Astrocyte (in vitro differentiated cells and primary cell): Measurements from ENCODE around the gene SLC30A4. TPM values are rescaled to one million over a fixed set of nuclear protein-coding genes. Genes with fewer than 3 reads are reported as not detected.

Source experiments
- DNase-seq: peaks from one replicate; pipeline ENCODE4 v3.0.0-alpha.2; 2010; ENCODE audit warnings: low read depth
- FAIRE-seq: peaks from 2 replicates; lab custom pipeline; 2011; peaks lifted over from hg19 to GRCh38; lab: Jason Lieb, UNC
- H2AFZ ChIP-seq: 2 replicates; pipeline ENCODE4 v1.6.0; 2012; ENCODE audit warnings: low read depth, low read length, inconsistent platforms
- H3K27ac ChIP-seq: 2 replicates; pipeline ENCODE4 v1.5.1; 2011; ENCODE audit warnings: low read depth, low read length, inconsistent platforms
- H3K27me3 ChIP-seq: 2 replicates; pipeline ENCODE4 v1.6.0; 2011; ENCODE audit warnings: low read length, inconsistent platforms; ENCODE audit not compliant: insufficient read depth
- H3K36me3 ChIP-seq: 2 replicates; pipeline ENCODE4 v1.5.1; 2011; ENCODE audit warnings: low read length, inconsistent platforms; ENCODE audit not compliant: insufficient read depth
- H3K4me1 ChIP-seq: 2 replicates; pipeline ENCODE4 v1.5.1; 2011; ENCODE audit warnings: low read length, inconsistent platforms; ENCODE audit not compliant: insufficient read depth
- H3K4me2 ChIP-seq: 2 replicates; pipeline ENCODE4 v1.6.0; 2012; ENCODE audit warnings: low read length, inconsistent platforms
- H3K4me3 ChIP-seq: 2 replicates; pipeline ENCODE4 v1.5.1; 2011; ENCODE audit warnings: low read depth, mild to moderate bottlenecking, low read length, inconsistent platforms; ENCODE audit not compliant: insufficient read depth
- H3K79me2 ChIP-seq: 2 replicates; pipeline ENCODE4 v1.6.0; 2012; ENCODE audit warnings: mild to moderate bottlenecking, low read length, inconsistent platforms; ENCODE audit not compliant: insufficient read depth
- H3K9ac ChIP-seq: 2 replicates; pipeline ENCODE4 v1.6.0; 2012; ENCODE audit warnings: mild to moderate bottlenecking, low read length, inconsistent platforms
- H3K9me3 ChIP-seq: 2 replicates; pipeline ENCODE4 v1.5.1; 2012; ENCODE audit warnings: low read depth, mild to moderate bottlenecking, low read length, inconsistent platforms; ENCODE audit not compliant: insufficient read depth
- H4K20me1 ChIP-seq: 2 replicates; pipeline ENCODE4 v1.6.0; 2012; ENCODE audit warnings: low read length, inconsistent platforms; ENCODE audit not compliant: insufficient read depth
- H3K27ac Mint-ChIP-seq: one replicate; pipeline ENCODE4 v1.8.0; 2021; ENCODE audit warnings: mild to moderate bottlenecking, mixed read lengths; ENCODE audit not compliant: unreplicated experiment
- H3K27me3 Mint-ChIP-seq: one replicate; pipeline ENCODE4 v1.8.0; 2021; ENCODE audit warnings: low read depth, mixed read lengths; ENCODE audit not compliant: unreplicated experiment
- H3K36me3 Mint-ChIP-seq: one replicate; pipeline ENCODE4 v1.8.0; 2021; ENCODE audit warnings: low read depth, mixed read lengths; ENCODE audit not compliant: unreplicated experiment
- H3K4me1 Mint-ChIP-seq: one replicate; pipeline ENCODE4 v1.8.0; 2021; ENCODE audit warnings: low read depth, mixed read lengths; ENCODE audit not compliant: unreplicated experiment
- H3K4me3 Mint-ChIP-seq: one replicate; pipeline ENCODE4 v1.8.0; 2021; ENCODE audit warnings: mild to moderate bottlenecking, moderate library complexity, mixed read lengths; ENCODE audit not compliant: unreplicated experiment
- H3K9me3 Mint-ChIP-seq: one replicate; pipeline ENCODE4 v1.8.0; 2021; ENCODE audit warnings: mild to moderate bottlenecking, mixed read lengths; ENCODE audit not compliant: unreplicated experiment
- CTCF ChIP-seq: IDR thresholded peaks from 2 replicates; pipeline ENCODE4 v1.5.1; 2011; ENCODE audit warnings: low read depth, mild to moderate bottlenecking, inconsistent platforms, low read length, moderate library complexity; ENCODE audit not compliant: insufficient read depth
- EZH2 ChIP-seq: IDR thresholded peaks from 2 replicates; pipeline ENCODE4 v1.6.1; 2012; ENCODE audit warnings: mild to moderate bottlenecking, low read length, inconsistent platforms; ENCODE audit not compliant: insufficient read depth
- total RNA-seq: library from RNA; stranded (reverse); gene quantifications from 2 replicates; pipeline ENCODE4 v1.2.1, GENCODE V29; 2021

The SLC30A4 gene
- total RNA-seq, 1 donor from 2014 or later, result 8.0 TPM

- no peaks in the 10 kb centered on the region for H4K20me1 ChIP-seq
- Mint-ChIP-seq H3K27me3 (no peaks in the 10 kb centered on the region), H3K36me3 (peaks cover 12% of the 10 kb centered on the region), H3K27ac (no peak overlapping the region), H3K4me3 (no peak overlapping the region), H3K4me1 (peaks cover 24% of the 10 kb centered on the region), H3K9me3 (peaks cover 15% of the 10 kb centered on the region)
- H3K4me1 ChIP-seq, result peaks cover 18% of the 10 kb centered on the region
- H3K27ac ChIP-seq, result no peak overlapping the region
- H3K4me2 ChIP-seq, result no peak overlapping the region
- no peak overlapping the region for H2AFZ ChIP-seq
- H3K27me3 ChIP-seq, result no peaks in the 10 kb centered on the region
- FAIRE-seq, result no peak
- no peak for DNase-seq
- TF ChIP-seq CTCF (no peak), EZH2 (no peak)
- H3K9me3 ChIP-seq, result peaks cover 5% of the 10 kb centered on the region
- H3K36me3 ChIP-seq, result no peaks in the 10 kb centered on the region
- H3K9ac ChIP-seq, result no peak overlapping the region
- no peak overlapping the region for H3K4me3 ChIP-seq
- no peaks in the 10 kb centered on the region for H3K79me2 ChIP-seq
Observed at GRCh38 chr15:45449916-45450867, 72.4 kb downstream of the SLC30A4 start.

GRCh38 chr15:45449395-45449794 is 73.2 kb downstream of the SLC30A4 start:
- no peak for FAIRE-seq
- Histone ChIP-seq H3K79me2 (no peaks in the 10 kb centered on the region), H4K20me1 (no peaks in the 10 kb centered on the region), H3K4me2 (no peak overlapping the region), H2AFZ (no peak overlapping the region), H3K4me3 (no peak overlapping the region), H3K27me3 (no peaks in the 10 kb centered on the region), H3K9me3 (peaks cover 5% of the 10 kb centered on the region), H3K9ac (no peak overlapping the region), H3K27ac (no peak overlapping the region), H3K36me3 (no peaks in the 10 kb centered on the region), H3K4me1 (peaks cover 10% of the 10 kb centered on the region)
- no peak for TF ChIP-seq CTCF
- TF ChIP-seq EZH2, result no peak
- DNase-seq, result no peak
- H3K4me1 Mint-ChIP-seq, result peaks cover 18% of the 10 kb centered on the region
- peaks cover 12% of the 10 kb centered on the region for H3K36me3 Mint-ChIP-seq
- no peak overlapping the region for H3K27ac Mint-ChIP-seq
- peaks cover 15% of the 10 kb centered on the region for H3K9me3 Mint-ChIP-seq
- H3K27me3 Mint-ChIP-seq, result no peaks in the 10 kb centered on the region
- H3K4me3 Mint-ChIP-seq, result no peak overlapping the region
